ENCODE data around the gene MEX3A.
"Not testable (repeated sequence)": the region's sequence is repeated elsewhere in the genome, so short reads cannot be mapped to it uniquely, and the experiment has no call there.

Gene MEX3A

DNA sequence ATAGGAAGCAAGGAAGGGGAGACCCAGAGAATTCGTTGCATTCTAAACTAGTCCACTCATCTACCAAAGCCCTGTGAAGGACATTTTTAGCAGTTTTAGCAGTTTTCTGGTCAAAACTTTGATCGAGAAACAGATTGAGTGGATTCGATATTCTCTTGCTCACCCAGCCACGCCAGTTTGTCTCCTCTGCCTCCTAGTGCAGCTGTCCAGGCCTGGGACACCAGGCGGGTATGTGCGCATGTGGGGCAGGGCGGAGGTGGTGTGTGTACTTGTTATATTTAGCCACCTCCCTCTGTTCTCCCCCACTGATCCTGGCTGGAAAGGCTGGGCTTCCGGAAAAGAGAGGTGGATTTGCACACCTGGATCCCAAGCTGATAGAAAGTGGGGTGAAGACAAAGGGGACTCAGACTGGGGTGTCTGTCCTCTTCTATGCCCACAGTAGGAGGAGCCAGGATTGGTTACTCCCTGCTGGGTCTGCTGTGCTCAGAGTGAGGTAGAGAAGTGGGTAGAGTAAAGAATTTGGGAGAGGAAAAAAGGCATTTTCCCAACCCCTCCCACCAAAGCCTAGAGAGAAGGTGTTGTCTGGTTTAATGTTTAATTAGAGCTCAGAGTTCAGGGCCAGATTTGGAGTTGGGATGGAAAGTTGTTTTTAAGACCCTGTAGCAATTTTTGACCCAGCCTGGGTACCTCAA is 36.1 kb upstream of the MEX3A start:
- no peak for DNase-seq

DNA sequence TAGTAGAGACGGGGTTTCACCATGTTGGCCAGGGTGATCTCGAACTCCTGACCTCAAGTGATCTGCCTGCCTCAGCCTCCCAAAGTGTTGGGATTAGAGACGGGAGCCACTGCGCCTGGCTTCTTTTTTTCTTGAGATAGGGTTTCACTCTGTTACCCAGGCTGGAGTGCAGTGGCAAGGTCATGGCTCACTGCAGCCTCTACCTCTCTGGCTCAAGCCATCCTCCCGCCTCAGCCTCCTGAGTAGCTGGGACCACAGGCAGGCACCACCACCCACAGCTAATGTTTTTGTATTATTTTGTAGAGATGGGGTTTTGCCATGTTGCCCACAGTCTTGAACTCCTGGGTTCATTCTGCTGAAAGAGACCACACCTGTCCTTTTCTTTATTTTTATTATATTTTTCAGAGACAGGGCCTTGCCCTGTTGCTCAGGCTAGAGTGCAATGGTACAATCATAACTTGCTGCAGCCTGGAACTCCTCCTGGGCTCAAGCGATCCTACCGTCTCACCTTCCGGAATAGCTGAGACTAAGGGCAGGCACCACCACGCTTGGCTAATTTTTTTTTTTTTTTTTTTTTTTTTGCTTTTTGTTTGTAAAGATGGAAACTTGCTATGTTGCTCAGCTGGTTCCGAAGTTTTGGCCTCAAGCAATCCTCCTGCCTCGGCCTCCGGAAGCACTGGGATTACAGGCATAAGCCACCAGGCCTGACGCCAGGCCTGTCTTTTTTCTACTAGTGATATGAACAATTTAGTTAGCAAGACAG is 35.3 kb upstream of the MEX3A start:
- DNase-seq = no peak

- DNase-seq = not testable (repeated sequence)
Measured at GRCh38 chr1:156116731-156117130, 34.5 kb upstream of the MEX3A start.

GRCh38 chr1:156115514-156116374 is 33.5 kb upstream of the MEX3A start:
- peak; percentile 72 for DNase-seq

- no peak for DNase-seq
Measured at GRCh38 chr1:156114919-156115513, 32.8 kb upstream of the MEX3A start.

GRCh38 chr1:156114101-156114918 is 32.0 kb upstream of the MEX3A start, which contains the start of gene LMNA:
LMNA (plus strand) TSS chr1:156114711; CDS start chr1:156114919, 208 bp downstream.
- DNase-seq = peak; percentile 97

DNA sequence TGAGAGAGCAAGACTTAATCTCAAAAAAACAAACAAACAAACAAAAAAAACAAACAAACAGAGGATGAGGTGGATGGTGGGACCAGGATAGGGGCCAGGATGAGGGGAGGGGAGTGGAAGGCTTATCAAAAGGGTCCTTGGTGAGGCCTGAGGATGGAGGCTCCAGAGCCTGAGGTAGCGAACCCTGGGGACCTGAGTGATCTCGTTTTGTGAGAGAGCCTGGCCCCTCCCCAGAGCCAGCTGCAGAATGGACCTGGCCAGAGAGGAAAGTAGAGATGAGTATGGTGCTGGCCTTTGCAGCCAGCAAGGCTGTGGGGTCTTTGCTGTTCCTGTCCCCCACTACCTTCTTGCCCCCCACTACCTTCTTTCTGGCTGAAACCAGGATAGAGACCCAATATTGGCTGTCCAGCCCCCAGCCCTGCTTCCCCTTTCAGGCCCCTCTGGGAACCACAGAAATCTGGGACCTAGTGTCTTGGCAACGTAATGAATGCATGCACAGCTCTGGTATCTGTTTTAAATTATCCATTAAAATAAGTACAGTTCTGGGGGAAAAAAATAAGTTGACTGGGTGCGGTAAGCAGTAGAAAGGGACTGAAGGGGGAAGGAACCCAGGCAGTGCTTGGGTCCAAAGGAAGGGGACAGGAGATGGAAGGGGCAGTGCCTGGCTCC is 31.2 kb upstream of the MEX3A start:
- DNase-seq = peak; percentile 53

DNA sequence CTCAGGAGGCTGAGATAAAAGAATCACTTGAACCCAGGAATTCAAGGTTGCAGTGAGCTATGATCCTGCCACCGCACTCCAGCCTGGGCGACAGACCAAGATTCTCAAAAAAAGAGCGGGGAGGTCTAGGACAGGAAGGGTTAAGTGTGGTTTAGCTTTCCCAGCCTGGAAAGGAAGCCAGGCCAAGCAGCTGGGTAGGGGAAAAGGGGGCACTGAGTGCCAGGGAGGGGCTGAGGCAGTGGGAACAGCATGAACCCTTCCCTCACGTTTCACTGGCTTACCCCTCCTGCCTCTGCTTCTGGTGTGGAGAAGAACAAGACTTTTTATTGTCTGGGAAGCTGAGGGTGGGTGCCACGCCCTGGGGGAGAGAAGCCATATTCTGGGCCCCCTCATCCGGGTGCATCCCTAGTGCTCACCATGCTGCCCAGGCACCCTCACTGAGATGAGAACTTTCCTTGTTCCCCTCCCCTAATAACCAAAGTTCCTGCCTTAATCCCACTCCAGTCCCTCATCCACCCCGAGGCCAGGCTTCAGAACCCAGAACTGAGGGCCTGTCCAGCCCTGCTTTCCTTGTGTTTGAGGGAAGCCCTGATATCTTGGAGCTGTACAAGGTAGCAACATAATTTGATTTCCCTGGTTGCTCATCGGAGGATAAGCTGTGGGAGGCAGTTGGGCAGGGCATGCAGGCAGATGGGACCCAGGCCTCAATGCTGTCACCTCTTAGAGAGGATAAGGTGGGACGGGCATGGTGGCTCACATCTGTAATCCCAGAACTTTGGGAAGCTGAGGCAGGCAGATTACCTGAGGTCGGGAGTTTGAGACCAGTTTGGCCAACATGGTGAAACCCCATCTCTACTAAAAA is 30.2 kb upstream of the MEX3A start:
- no peak for DNase-seq

- no peak for DNase-seq
Measured at GRCh38 chr1:156111355-156111962, 29.2 kb upstream of the MEX3A start.

- DNase-seq = no peak
Measured at GRCh38 chr1:156110252-156110651, 28.0 kb upstream of the MEX3A start.

DNA sequence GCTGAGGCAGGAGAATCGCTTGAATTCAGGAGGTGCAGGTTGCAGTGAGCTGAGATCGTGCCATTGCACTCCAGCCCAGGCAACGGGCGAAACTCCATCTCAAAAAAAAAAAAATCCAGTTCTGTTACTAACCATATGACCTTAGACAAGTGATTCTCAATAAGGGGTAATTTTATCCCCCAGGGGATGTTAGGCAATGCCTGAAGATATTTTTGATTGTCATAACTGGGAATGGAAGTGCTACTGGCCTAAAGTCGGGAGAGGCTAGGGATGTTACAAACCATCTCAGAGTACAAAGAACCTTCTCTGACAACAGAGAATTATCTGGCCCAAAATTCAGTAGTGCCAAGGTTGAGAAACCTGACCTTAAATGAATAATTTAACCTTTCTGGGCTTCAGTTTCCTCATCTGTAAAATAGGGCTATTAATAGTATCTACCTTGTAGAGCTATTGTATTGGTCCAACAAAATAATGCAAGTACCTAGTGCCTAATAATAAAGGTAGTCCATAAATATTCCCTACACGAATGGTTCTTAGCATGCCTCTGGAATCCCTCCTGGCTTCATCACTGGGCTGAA is 26.5 kb upstream of the MEX3A start:
- no peak for DNase-seq

DNA sequence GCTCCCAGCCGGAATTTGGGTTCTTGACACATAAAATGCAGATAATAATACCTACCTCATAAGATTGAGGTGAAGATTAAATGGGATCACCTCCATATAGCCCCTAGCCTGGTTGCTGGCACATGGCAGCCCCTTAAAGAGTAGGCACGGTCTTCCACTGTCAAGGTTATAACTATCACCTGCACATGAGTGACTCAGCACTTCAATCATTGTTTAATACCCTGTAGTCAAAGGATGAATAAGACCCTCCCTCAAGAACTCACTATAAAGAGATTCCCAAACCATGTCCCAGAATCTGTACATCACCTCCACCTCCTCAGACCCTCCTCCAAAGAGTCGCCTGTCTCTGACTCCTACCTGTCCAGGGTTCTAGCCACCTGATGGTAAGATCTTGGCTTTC is 25.8 kb upstream of the MEX3A start:
- DNase-seq = no peak

GRCh38 chr1:156106624-156107488 is 24.6 kb upstream of the MEX3A start:
- DNase-seq = peak; percentile 77

- peak; percentile 71 for DNase-seq
Measured at GRCh38 chr1:156104861-156105832, 22.9 kb upstream of the MEX3A start.

GRCh38 chr1:156104065-156104810 is 22.0 kb upstream of the MEX3A start:
- peak; percentile 89 for DNase-seq

DNA sequence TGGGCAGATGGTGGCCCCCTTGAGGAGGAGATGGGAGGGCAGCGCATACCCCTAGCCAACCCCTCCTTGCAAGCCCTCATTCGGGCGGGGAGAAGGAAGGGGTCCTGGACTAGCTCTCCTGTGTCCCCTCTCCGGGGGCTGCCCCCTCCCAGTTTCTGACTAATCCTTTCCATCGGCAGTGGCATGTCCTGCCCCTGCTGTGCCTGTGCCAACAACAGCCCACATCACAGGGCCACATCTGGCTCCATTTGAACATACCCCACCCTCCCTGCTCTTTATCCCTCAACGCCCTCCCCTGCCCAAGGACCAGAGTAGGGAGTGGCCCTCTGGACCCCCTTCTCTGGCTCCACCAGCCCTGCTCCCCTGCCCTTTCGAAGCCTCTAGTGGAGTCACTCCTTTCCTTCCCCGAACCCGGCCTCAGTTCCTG is 21.3 kb upstream of the MEX3A start:
- DNase-seq = peak; percentile 88

Data from fibroblast of skin of back (primary cell).